Measurements from ENCODE around the gene MVD.

The MVD gene

DNA sequence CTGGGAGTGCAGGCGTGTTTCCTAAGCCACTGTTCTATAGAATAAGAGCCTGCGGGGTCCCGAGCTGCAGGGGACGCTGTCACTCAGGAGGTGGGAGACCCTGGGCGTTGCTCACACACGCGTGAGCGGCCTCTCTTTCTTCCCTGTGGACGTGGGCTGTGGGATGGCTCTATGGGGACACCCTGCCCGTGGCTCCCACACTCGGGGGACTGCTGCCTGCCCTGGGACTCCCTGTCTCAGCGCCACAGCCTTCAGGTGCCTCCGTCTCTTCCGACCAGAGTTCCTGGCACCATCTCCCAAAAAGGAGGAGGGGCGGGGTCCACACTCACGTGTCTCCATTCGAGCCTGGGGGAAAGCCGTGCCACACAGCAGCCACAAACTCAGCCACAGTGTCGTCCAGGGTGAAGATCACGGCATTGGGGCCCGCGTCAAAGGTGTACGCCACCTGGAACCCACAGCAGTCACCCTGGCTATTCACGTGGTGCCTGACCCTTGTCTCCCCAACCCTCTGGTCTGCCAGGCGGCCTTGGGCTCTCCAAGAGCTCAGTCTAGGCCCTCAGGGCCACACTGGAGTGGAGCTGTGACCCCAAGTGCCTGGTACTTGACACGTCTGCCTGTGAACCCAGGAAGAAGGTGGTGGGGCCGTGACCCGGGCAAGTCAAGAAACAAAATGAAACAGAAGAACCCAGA lies 8.4 kb downstream of the MVD start:
- no peak for DNase-seq

- DNase-seq, result no peak
These were observed 9.1 kb downstream of the MVD start for GRCh38 chr16:88653596-88654362.

DNA sequence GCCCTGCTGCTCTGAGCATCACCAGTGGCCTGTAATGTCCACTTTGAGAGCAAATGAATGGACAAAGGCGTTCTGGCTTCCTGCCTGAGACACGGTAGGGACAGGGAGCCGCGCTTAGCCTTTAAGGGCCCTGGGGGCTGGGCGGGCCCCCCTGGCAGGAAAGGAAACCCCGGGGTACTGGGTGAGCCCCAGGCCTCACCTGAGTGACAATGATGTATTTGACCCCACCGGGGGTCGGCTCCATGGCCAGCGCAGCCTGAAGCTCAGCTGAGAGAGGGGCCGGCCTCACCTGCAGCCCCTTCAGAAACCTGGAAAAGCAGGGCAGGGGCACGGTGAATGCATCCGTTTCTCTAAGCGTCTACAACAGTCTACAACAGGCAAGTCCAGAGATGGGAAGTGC lies 9.8 kb downstream of the MVD start:
- no peak for DNase-seq

- no peak for DNase-seq
These were observed 10.2 kb downstream of the MVD start for GRCh38 chr16:88652762-88653063.

GRCh38 chr16:88651989-88652761 lies 10.7 kb downstream of the MVD start:
- no peak for DNase-seq

GRCh38 chr16:88651276-88651988 lies 11.5 kb downstream of the MVD start:
- peak; percentile 62 to 64 for DNase-seq

GRCh38 chr16:88650749-88651275 lies 12.1 kb downstream of the MVD start, which contains the start of gene CYBA:
TSS of gene CYBA (minus strand) at chr16:88651053. CDS start at chr16:88651013, 40 bp downstream.
- DNase-seq, result peak; percentile 71 to 78

DNA sequence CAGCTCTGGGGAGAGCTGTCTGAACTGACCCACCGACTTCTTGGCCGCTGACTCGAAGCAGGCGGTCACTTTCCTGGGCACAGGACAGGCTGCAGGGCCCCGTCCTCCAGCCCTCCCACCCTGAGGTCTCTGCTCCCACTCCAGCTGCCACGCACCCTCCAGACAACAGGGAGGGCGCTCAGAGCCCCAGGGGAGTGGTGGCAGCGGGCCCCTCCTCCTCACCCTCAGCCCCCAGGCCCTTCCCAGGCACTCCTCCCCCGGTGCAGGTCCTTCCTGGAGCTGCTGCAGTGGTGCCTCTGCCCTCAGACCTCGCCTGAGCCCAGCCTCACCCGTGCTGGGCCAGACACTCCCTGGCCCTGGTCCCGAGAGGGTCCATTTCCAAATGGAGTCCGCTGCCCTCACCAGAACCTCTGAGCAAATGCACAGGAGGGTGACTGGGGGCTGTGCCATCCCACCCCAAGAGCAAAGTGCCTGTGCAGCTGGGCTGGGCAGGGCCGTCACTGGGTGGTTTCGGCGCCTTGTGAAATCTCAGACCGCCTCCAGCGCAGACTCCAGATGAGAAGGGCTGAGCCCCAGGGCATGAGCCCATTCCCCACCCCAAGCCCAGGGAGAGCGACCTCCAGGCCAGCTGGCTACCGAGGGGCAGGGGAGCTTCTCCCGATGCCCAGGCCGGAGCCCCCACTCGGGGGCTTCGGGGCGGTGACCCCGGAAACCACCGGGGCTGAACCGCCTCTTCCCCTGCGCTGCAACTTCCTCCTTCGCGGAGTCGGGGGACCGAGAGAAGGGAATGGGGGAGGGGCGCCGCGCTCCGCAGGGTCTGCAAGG lies 12.8 kb downstream of the MVD start:
- DNase-seq, result peak in 1 of 2 experiments; percentile 34

- no peak for DNase-seq
These were observed 13.5 kb downstream of the MVD start for GRCh38 chr16:88649195-88649923.

DNA sequence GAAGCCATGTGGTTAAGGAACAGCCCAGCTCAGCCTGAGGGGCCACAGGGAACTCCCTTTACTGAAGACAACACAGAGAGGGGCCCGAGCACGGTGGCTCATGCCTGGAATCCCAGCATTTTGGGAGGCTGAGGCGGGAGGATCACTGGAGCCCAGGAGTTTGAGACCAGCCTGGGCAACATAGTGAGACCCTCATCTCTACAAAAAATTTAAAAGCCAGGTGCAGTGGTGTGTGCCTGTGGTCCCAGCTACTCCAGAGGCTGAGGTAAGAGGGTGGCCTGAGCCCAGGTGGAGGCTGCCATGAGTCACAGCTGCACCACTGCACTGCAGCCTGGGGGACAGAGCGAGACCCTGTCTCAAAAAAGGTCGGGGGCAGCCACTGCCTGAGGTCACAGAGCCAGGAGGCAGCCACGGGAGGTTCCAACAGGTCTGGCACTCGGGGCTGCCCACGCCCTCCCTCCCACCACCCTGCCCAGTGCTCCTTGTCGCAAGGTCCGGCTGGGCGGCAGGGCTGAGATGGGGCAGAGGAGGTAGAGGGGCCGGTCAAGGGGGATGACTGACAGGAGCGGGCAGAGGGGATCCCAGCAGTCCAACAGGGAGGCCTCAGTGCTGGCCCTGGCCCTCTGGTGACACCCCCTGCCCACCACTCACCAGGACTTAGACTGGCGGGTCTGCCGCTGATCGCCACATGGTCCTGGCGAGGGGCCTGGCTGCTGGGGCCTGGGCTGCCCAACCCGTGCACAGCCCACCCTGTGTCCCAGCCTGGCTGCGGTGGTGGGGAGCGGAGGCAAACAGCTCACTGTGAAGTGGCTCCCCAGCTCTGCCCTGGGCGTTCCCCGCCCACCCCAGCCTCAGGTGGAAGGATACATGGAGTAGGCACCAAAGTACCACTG lies 15.5 kb downstream of the MVD start:
- no peak for DNase-seq

GRCh38 chr16:88646345-88647034 lies 16.4 kb downstream of the MVD start:
- no peak for DNase-seq

- no peak for DNase-seq
These were observed 16.9 kb downstream of the MVD start for GRCh38 chr16:88645941-88646340.

GRCh38 chr16:88645455-88645854 lies 17.4 kb downstream of the MVD start:
- no peak for DNase-seq

DNA sequence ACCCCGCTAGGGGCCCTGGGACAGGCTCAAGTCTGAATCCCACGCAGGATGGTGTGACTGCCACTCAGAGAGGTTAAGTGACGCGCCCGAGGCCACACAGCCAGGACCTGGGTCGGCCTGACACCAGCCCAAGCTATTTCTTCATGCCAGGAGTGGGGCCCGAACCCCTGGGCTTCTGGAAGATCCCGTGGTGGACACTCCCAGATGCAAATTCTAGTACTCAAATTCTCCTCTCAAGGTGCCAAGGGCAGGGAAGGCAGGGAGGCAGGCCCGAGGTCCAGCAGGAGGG lies 19.3 kb downstream of the MVD start:
- DNase-seq, result no peak

GRCh38 chr16:88642881-88643643 lies 19.8 kb downstream of the MVD start:
- no peak for DNase-seq

DNA sequence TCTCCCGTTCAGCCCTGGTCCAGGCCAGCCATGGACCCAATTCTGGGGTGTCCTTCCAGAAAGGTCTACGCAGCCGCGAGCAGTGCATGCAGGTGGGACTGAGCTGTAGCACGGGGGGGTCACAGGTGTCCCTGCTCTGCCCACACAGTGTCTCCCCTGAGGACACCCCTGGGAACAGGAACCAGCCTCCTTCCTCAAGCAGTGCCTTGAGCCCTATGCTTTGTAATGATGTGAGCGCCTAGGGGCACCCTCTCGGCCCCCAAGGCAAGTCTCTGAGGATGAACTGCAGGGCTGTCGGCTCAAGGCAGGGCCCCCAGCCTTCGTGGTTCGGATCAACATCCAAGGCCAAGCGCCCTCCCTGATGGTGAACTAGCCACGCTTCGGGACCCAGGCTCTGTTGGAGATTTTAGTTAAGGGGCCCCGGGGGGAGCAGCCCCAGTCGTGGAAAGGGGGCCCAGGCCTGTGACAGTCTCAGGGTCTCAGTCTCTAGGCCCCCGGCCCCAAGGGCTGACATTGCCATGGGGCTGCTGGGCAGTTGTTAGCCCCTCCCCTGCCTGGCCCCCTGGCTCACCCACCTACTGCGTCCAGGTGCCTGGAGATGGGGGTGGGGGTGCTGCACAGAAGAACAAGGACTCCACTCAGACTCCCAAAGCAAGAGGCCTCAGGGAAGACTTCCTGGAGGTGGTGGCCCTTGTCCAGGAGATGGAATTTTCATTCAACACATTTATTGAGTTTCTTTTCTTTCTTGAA lies 22.2 kb downstream of the MVD start:
- DNase-seq, result no peak

DNA sequence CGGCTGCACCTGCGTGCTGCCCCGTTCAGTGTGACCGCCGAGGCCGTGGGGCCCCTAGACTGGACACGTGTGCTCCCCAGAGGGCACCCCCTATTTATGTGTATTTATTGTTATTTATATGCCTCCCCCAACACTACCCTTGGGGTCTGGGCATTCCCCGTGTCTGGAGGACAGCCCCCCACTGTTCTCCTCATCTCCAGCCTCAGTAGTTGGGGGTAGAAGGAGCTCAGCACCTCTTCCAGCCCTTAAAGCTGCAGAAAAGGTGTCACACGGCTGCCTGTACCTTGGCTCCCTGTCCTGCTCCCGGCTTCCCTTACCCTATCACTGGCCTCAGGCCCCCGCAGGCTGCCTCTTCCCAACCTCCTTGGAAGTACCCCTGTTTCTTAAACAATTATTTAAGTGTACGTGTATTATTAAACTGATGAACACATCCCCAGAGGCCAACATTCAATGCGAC lies 22.8 kb downstream of the MVD start:
- no peak for DNase-seq

All from stimulated activated CD4-positive, alpha-beta T cell treated with anti-CD3 and anti-CD28 coated beads, Interleukin-4, amount 100 ng/mL, for 4 hours (primary cell).